Measurements from ENCODE around the gene GDNF.

GRCh38 chr5:37767961-37768360 is 71.9 kb downstream of the GDNF start:
- TF ChIP-seq CTCF (conservative IDR thresholded peaks at IDR 0.05; ENCODE audit: low read depth in 2 of 2) (no peak), POLR2AphosphoS5 (IDR thresholded peaks at IDR 0.05; ENCODE audit: low read depth) (no peak), JUNB (IDR thresholded peaks at IDR 0.05; ENCODE audit: unreplicated experiment) (no peak), REST (IDR thresholded peaks at IDR 0.05; ENCODE audit: unreplicated experiment) (no peak)
